ENCODE measurements around the gene C19orf47.

Gene C19orf47

DNA sequence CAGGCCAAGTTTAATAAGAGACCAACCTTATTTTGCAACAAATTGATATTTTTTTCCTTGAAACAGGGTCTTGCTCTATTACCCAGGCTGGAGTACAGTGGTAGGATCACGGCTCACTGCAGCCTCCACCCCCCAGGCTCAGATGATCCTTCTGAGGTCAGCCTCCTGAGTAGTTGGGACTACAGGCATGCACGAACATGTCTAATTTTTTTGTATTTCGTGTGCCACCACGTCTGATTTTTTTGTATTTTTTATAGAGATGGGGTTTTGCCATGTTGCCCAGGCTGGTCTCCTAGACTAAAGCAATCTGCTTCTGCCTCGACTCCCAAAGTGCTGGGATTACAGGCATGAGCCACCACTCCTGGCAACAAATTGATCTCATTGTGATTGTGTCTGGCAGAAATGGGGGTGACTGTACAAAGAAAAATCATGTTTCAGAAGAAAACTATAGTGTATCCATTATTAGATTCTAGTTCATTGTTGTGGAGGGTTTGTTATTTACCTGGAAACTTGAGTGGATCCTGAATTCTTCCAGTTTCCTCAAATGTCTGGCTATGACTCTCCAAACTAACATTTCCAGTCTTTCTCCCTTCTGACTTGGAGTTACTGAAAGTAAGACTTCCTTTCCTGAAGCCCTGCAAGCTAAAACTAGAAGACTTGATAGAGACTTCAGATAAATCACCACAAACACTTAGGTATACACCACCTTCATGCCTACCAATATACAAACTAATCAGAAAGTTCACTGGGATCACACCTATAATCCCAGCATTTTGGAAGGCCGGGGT lies 45.8 kb downstream of the C19orf47 start:
- TF ChIP-seq, protein P1, sequence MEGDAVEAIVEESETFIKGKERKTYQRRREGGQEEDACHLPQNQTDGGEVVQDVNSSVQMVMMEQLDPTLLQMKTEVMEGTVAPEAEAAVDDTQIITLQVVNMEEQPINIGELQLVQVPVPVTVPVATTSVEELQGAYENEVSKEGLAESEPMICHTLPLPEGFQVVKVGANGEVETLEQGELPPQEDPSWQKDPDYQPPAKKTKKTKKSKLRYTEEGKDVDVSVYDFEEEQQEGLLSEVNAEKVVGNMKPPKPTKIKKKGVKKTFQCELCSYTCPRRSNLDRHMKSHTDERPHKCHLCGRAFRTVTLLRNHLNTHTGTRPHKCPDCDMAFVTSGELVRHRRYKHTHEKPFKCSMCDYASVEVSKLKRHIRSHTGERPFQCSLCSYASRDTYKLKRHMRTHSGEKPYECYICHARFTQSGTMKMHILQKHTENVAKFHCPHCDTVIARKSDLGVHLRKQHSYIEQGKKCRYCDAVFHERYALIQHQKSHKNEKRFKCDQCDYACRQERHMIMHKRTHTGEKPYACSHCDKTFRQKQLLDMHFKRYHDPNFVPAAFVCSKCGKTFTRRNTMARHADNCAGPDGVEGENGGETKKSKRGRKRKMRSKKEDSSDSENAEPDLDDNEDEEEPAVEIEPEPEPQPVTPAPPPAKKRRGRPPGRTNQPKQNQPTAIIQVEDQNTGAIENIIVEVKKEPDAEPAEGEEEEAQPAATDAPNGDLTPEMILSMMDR (IDR thresholded peaks at IDR 0.05), result no peak

DNA sequence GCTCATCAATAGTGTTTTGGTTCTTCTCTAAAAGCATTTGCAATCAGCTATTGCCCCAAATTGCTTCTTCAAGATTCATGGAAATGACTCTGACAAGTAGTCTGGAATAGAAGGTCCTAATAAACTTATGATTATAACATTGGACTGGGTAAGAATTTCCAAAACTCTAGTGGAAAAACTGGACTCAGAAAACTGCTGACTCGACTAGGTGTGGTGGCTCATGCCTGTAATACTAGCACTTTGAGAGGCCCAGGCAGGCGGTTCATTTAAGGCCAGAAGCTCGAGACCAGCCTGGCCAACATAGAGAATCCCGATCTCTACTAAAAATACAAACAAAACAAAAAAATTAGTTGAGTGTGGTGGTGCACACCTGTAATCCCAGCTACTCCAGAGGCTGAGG lies 47.5 kb downstream of the C19orf47 start:
- TF ChIP-seq, protein P1 (IDR thresholded peaks at IDR 0.05), result no peak

DNA sequence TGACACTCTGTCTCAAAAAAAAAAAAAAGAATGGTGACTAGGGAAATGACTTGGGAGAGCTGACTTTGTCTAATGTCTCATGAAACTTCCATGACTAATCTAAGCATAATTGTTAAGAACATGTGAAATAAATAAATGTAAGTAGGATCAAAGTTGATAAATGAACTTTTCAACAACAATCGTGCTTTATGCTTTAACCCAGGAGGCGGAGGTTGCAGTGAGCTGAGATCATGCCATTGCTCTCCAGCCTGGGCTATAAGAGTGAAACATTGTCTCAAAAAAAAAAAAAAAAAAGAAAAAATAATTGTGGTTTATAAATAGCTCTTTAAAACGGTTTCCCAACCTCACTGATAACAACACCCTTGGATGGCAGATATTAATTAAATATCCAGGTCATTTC lies 50.2 kb downstream of the C19orf47 start:
- TF ChIP-seq, protein P1 (IDR thresholded peaks at IDR 0.05), result no peak

DNA sequence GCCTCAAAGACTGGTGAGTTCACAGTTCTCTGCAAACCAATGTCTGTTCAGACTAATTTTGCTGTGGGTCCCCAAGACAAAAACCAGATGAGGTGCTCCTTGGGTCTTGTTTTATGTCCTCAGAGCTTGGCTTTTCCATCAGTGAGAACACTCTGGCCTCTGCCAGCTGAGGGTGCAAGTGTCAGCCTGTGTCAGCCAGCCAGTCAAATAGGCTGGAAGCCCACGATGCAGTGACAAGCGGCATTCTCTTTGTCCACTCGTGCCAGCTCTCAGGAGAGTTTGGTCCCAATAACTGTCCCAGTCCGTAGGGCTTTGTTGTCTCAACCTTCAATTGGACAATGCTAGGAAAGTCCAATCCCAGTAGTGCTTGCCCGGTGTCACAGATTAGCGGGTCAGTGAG lies 53.6 kb downstream of the C19orf47 start:
- TF ChIP-seq, protein P1 (IDR thresholded peaks at IDR 0.05), result no peak

DNA sequence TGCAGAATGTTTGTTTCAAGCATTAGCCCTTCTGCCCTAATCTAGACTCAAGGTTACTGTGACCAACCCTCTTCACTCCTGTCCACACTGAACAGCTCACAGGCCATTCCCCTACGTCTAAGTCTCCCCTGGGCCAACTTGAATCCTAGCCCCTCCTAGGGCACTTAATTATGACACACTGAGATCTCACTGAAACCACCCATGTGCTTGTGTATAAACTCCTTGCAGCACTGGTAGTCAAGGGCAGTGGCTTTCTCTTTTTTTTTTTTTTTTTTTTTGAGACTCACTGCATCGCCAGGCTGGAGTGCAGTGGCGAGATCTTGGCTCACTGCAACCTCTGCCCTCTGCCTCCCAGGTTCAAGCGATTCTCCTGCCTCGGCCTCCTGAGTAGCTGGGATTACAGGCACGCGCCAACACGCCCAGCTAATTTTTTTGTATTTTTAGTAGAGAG lies 61.2 kb downstream of the C19orf47 start:
- TF ChIP-seq, protein P1 (IDR thresholded peaks at IDR 0.05), result no peak

DNA sequence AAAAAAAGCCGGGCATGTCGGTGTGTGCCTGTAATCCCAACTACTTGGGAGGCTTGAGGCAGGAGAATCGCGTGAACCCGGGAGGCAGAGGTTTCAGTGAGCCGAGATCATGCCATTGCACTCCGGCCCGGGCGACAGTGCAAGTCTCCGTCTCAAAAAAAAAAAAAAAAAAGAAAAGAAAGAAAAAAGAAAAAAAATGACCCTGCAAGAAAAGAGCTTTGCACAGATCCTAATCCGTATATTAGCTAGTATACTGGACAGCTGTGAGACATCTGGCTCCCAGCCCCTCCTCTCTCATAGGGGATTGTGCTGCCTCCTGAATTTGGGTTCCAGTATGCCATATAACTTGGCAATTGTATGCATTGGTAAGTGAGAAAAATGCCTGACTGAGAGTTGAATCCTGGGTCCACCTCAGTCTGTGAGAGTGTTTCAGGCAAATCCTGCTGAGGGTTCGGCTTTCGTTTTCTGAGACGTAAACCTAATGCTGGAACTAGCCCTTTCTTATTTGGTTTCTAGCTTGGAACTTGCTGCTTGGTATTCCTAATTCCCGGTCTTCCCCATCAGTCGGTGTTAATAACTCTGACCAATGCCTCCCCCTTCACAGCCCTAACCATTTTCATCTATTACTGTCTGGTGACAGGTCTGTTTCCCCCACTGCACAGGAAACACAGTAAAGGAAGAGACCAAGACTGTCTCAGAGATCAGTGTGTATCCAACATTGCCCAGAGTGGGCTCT lies 61.8 kb downstream of the C19orf47 start:
- TF ChIP-seq, protein P1 (IDR thresholded peaks at IDR 0.05), result no peak

DNA sequence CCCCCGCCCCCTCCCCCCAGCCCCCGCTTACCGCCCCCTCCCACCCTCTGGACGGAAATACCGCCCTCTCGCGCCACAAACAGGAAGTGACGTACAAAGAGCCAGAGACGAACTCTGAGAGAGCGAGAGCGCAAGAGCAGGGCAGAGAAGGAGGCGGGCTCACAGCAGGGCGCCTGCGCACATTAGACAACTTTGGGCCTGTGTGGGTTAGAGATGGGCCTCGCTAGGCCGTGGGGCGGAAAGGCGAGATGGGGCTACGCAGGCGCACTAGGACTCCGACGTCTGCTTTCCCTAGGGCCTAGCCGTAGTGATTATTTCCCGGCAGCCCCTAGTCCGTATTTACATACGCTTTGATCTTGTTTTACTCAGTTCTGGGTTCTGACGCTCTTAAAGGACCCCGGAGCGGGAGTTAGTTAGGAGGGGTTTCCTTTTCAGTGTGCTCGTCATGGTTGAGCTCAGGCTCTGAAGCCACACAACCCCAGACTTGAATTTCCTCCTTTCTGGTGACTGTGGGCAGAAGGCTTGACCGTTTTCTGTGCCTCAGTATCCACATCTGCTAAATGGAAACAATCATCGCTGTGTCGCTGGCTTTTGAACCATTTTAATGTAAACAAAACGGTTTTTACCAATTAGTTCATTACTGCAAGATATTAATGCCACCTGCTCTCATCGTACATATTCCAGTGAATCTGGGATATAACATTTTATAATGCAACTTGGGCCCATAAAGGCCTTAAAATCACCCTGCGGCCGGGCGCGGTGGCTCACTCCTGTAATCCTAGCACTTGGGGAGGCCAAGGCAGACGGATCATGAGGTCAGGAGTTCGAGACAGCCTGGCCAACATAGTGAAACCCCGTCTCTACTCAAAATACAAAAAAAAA lies 62.6 kb downstream of the C19orf47 start:
- TF ChIP-seq, protein P1 (IDR thresholded peaks at IDR 0.05), result no peak
